IMR-90 (cell line): ENCODE measurements around the gene MTA1. TPM values are rescaled to one million over a fixed set of nuclear protein-coding genes. Genes with fewer than 3 reads are reported as not detected.
A peak's percentile ranks its signal among the peaks of the same experiment; 100 is the strongest.

Source experiments
- ATAC-seq: fragments of 200-7000 bp; cut with Tn5 transposase; 2 replicates; pipeline ENCODE4 v1.9.1; 2020; ENCODE audit warnings: low read depth, mild to moderate bottlenecking, moderate library complexity
- BruUV-seq: library from RNA; stranded (reverse); fragments of 400-500 nt; replicated peaks from 2 replicates; lab custom pipeline; 2021; lab: Mats Ljungman, UMichigan
- CTCF ChIA-PET: fragments of 300-600 bp; formaldehyde crosslinking; extraction: SDS; loops from one replicate; lab custom pipeline; 2021; ENCODE audit warnings: antibody characterized with exemption; lab: Yijun Ruan, JAX
- POLR2A ChIA-PET: fragments of 300-600 bp; sonication (Branson Sonifier 250); formaldehyde crosslinking; loops from one replicate; lab custom pipeline; 2022; ENCODE audit warnings: antibody characterized with exemption; ENCODE audit not compliant: unreplicated experiment; lab: Charles Lee
- DNase-seq: peaks from one replicate; pipeline ENCODE4 v3.0.0; 2013
- H2AFZ ChIP-seq: replicated peaks from 2 replicates; pipeline ENCODE3; 2013; ENCODE audit warnings: low read length, mild to moderate bottlenecking; ENCODE audit not compliant: poor library complexity
- H2AK5ac ChIP-seq: 2 replicates; pipeline ENCODE4 v1.6.1; 2013; ENCODE audit warnings: low read depth, low read length, inconsistent platforms
- H2AK9ac ChIP-seq: replicated peaks from 2 replicates; pipeline ENCODE3; 2013; ENCODE audit warnings: mild to moderate bottlenecking, low read depth, low read length, moderate library complexity; ENCODE audit not compliant: poor library complexity
- H2BK120ac ChIP-seq: 2 replicates; pipeline ENCODE4 v1.6.1; 2013; ENCODE audit warnings: low read depth, low read length, inconsistent platforms
- H2BK15ac ChIP-seq: 3 replicates; pipeline ENCODE4 v1.6.1; 2013; ENCODE audit warnings: low read depth, low read length, inconsistent platforms
- H2BK20ac ChIP-seq: 2 replicates; pipeline ENCODE4 v1.6.1; 2013; ENCODE audit warnings: low read depth, mild to moderate bottlenecking, inconsistent platforms, low read length, moderate library complexity
- H2BK5ac ChIP-seq: 2 replicates; pipeline ENCODE4 v1.6.1; 2013; ENCODE audit warnings: mild to moderate bottlenecking, low read depth, low read length, inconsistent platforms; ENCODE audit not compliant: poor library complexity, severe bottlenecking
- H3K14ac ChIP-seq: replicated peaks from 2 replicates; pipeline ENCODE4 v1.6.1; 2013; ENCODE audit warnings: low read depth, low read length, inconsistent platforms
- H3K18ac ChIP-seq: 2 replicates; pipeline ENCODE4 v1.6.1; 2013; ENCODE audit warnings: low read depth, low read length, control low read depth
- H3K23ac ChIP-seq: 2 replicates; pipeline ENCODE4 v1.6.1; 2013; ENCODE audit warnings: low read depth, low read length, inconsistent platforms
- H3K27ac ChIP-seq: 2 replicates; pipeline ENCODE4 v1.5.1; 2013; ENCODE audit warnings: mild to moderate bottlenecking, control low read depth, low read length; ENCODE audit not compliant: insufficient read depth
- H3K27me3 ChIP-seq: 2 replicates; pipeline ENCODE4 v1.6.1; 2013; ENCODE audit warnings: low read length; ENCODE audit not compliant: control insufficient read depth, insufficient read depth
- H3K36me3 ChIP-seq: 2 replicates; pipeline ENCODE4 v1.6.1; 2013; ENCODE audit warnings: low read length, mixed read lengths; ENCODE audit not compliant: control insufficient read depth, insufficient read depth
- H3K4ac ChIP-seq: 2 replicates; pipeline ENCODE4 v1.6.1; 2013; ENCODE audit warnings: low read depth, low read length, inconsistent platforms
- H3K4me1 ChIP-seq: 2 replicates; pipeline ENCODE4 v1.6.1; 2013; ENCODE audit warnings: low read length, mixed read lengths; ENCODE audit not compliant: control insufficient read depth, insufficient read depth
- H3K4me2 ChIP-seq: 2 replicates; pipeline ENCODE4 v1.6.1; 2013; ENCODE audit warnings: low read depth, mild to moderate bottlenecking, control low read depth, low read length, moderate library complexity
- H3K4me3 ChIP-seq: 2 replicates; pipeline ENCODE4 v1.5.1; 2013; ENCODE audit warnings: low read depth, mild to moderate bottlenecking, control low read depth, low read length, moderate library complexity; ENCODE audit not compliant: insufficient read depth
- H3K56ac ChIP-seq: 2 replicates; pipeline ENCODE4 v1.6.1; 2013; ENCODE audit warnings: low read length, inconsistent platforms; ENCODE audit not compliant: insufficient read depth; ENCODE audit errors: extremely low read depth
- H3K79me1 ChIP-seq, 2 experiments: 2 replicates each; pipeline ENCODE4 v1.6.1; 2013; ENCODE audit warnings: low read length in 2 of 2, inconsistent platforms in 1 of 2, low read depth in 1 of 2
- H3K9ac ChIP-seq: 2 replicates; pipeline ENCODE4 v1.6.1; 2013; ENCODE audit warnings: low read depth, low read length, control low read depth
- H3K9me1 ChIP-seq: 2 replicates; pipeline ENCODE4 v1.6.1; 2013; ENCODE audit warnings: low read length, inconsistent platforms; ENCODE audit not compliant: insufficient read depth
- H3K9me3 ChIP-seq: 2 replicates; pipeline ENCODE4 v1.6.1; 2013; ENCODE audit warnings: low read length; ENCODE audit not compliant: control insufficient read depth, insufficient read depth
- H4K20me1 ChIP-seq: 2 replicates; pipeline ENCODE4 v1.6.1; 2013; ENCODE audit warnings: low read length, inconsistent platforms; ENCODE audit not compliant: insufficient read depth
- H4K5ac ChIP-seq: 2 replicates; pipeline ENCODE4 v1.6.1; 2013; ENCODE audit warnings: mild to moderate bottlenecking, low read depth, low read length, control low read depth
- H4K8ac ChIP-seq, 2 experiments: 2 replicates each; pipeline ENCODE4 v1.6.1; 2013; ENCODE audit warnings: low read depth in 2 of 2, low read length in 2 of 2, control low read depth in 1 of 2, inconsistent platforms in 1 of 2
- H4K91ac ChIP-seq: 2 replicates; pipeline ENCODE4 v1.6.1; 2013; ENCODE audit warnings: low read depth, low read length, inconsistent platforms; ENCODE audit not compliant: insufficient read depth
- BHLHE40 ChIP-seq: fragments of 150-350 bp; IDR thresholded peaks from 2 replicates; pipeline ENCODE4 v1.6.1; 2016; ENCODE audit warnings: mild to moderate bottlenecking, low read depth, low read length
- CEBPB ChIP-seq: IDR thresholded peaks from 2 replicates; pipeline ENCODE4 v1.6.1; 2012; ENCODE audit warnings: low read depth, low read length, improper control_type of control experiment
- FOS ChIP-seq: fragments of 150-350 bp; IDR thresholded peaks from 2 replicates; pipeline ENCODE4 v1.6.1; 2016; ENCODE audit warnings: low read depth, low read length
- MAFK ChIP-seq: IDR thresholded peaks from 2 replicates; pipeline ENCODE4 v1.6.1; 2012; ENCODE audit warnings: low read depth, low read length, improper control_type of control experiment
- MAZ ChIP-seq: IDR thresholded peaks from 2 replicates; pipeline ENCODE4 v1.6.1; 2012; ENCODE audit warnings: low read depth, mild to moderate bottlenecking, low read length, improper control_type of control experiment, moderate library complexity, borderline replicate concordance
- MXI1 ChIP-seq: IDR thresholded peaks from 2 replicates; pipeline ENCODE4 v1.6.1; 2012; ENCODE audit warnings: low read depth, mild to moderate bottlenecking, low read length, moderate library complexity, borderline replicate concordance
- NFE2L2 ChIP-seq: fragments of 150-350 bp; IDR thresholded peaks from 2 replicates; pipeline ENCODE4 v1.6.1; 2016; ENCODE audit warnings: low read depth, mild to moderate bottlenecking, low read length
- POLR2A ChIP-seq: IDR thresholded peaks from 2 replicates; pipeline ENCODE4 v1.6.1; 2012; ENCODE audit warnings: mild to moderate bottlenecking, low read depth, low read length
- RAD21 ChIP-seq: IDR thresholded peaks from 2 replicates; pipeline ENCODE4 v1.6.1; 2012; ENCODE audit warnings: low read length, improper control_type of control experiment
- RCOR1 ChIP-seq: IDR thresholded peaks from 2 replicates; pipeline ENCODE4 v1.6.1; 2012; ENCODE audit warnings: mild to moderate bottlenecking, low read length, improper control_type of control experiment; ENCODE audit not compliant: insufficient replicate concordance
- RFX5 ChIP-seq: IDR thresholded peaks from 2 replicates; pipeline ENCODE4 v1.8.0; 2012; ENCODE audit warnings: low read depth, mild to moderate bottlenecking, low read length, moderate library complexity
- SMC3 ChIP-seq: fragments of 150-350 bp; IDR thresholded peaks from 2 replicates; pipeline ENCODE4 v1.6.1; 2016; ENCODE audit warnings: low read depth, mild to moderate bottlenecking, antibody characterized with exemption, low read length, moderate library complexity
- WGBS, 2 experiments: methylation state at CpG; one replicate each; pipeline versions ENCODE4 v1.1.5 to v1.1.7; 2013; ENCODE audit warnings: missing lambda C conversion rate in 2 of 2; ENCODE audit not compliant: insufficient read length in 1 of 2; ENCODE audit errors: extremely low coverage in 2 of 2; 5-methylcytosine and 5-hydroxymethylcytosine counted together
- dilution Hi-C: fragments of 300-500 bp; cut with HindIII; formaldehyde crosslinking; loops from one replicate; pipeline ENCODE4 v1.14.3; 2018; ENCODE audit warnings: low sequenced_read_pairs; ENCODE audit not compliant: unreplicated experiment
- in situ Hi-C: fragments of 300-500 bp; cut with MboI; formaldehyde crosslinking; loops from 3 replicates; pipeline ENCODE4 v1.14.3; 2019; ENCODE audit warnings: low sequenced_read_pairs, inconsistent platforms, mixed read lengths
- intact Hi-C: fragments of 100-400 bp; cut with micrococcal nuclease; formaldehyde crosslinking; loops from 2 replicates; pipeline ENCODE4 v1.10.0; 2022
- polyA plus RNA-seq, 3 experiments: library from polyadenylated mRNA; depleted of rRNA; stranded (reverse); fragments of >200 nt; gene quantifications; 2 replicates each; pipeline ENCODE4 v1.2.3, GENCODE V29; 2012; ENCODE audit warnings: low replicate concordance in 1 of 3
- total RNA-seq: library from RNA; depleted of rRNA; stranded (reverse); fragments of >200 nt; gene quantifications from 2 replicates; pipeline ENCODE4 v1.2.3, GENCODE V29; 2012
- TF ChIP-seq, protein P1 (sequence below): fragments of 150-350 bp; IDR thresholded peaks from 2 replicates; pipeline ENCODE4 v1.6.1; 2017; ENCODE audit warnings: mild to moderate bottlenecking, antibody characterized with exemption, low read length, low read depth
- TF ChIP-seq, protein P2 (sequence below): conservative IDR thresholded peaks from 2 replicates; pipeline ENCODE4 v1.5.1; 2012; ENCODE audit warnings: mild to moderate bottlenecking, low read depth, low read length, improper control_type of control experiment
- TF ChIP-seq, protein P3 (sequence below): fragments of 150-350 bp; IDR thresholded peaks from 2 replicates; pipeline ENCODE4 v1.6.1; 2016; ENCODE audit warnings: low read depth, mild to moderate bottlenecking, low read length, moderate library complexity, borderline replicate concordance

Gene MTA1
- total and polyA plus RNA-seq, 2 of the 4 experiments (the other 2 are of a cell fraction) = 21.5 to 61.6 TPM

DNA sequence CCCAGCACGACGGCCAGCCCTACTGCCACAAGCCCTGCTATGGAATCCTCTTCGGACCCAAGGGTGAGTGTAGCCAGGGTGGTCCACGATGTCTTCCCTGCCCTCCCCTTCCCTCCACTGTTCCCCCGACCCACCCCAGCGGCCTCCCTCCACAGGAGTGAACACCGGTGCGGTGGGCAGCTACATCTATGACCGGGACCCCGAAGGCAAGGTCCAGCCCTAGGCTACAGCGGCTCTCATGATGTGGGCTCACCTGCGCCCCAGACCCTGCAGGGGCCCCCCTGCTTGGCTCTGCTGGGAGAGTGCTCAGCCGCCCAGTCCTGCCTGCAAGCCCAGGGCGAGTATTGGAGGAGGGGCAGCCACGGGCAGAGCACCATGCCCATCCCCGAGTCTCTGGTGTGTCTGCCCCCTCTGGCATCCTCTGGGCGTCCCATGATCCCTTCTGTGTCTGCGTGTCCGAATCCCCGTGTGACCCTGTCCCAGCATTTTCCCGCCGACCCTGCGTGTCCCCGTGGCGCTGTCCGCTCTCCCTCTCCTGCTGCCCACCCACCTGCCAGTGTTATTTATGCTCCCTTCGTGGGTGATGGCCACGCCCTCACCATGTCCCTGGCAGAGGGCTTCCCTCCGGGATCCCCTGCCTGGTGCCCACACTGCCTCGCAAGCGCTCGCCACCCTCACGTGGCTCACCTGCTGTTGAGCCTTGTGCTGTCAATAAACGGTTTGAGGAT is 60.0 kb downstream of the MTA1 start:
- H3K56ac ChIP-seq = no peak overlapping the region
- H4K8ac ChIP-seq = no peak overlapping the region
- H3K9me1 ChIP-seq = peaks cover 6% of the 10 kb centered on the region
- H2AFZ ChIP-seq = peak overlapping the region; percentile 11
- H3K18ac ChIP-seq = no peak overlapping the region
- no peak overlapping the region for H4K91ac ChIP-seq
- H3K4me1 ChIP-seq = peaks cover 29% of the 10 kb centered on the region
- no peak overlapping the region for H3K27ac ChIP-seq
- in situ Hi-C loops = no loop called here
- ATAC-seq (no peak), DNase-seq (no peak)
- no peak overlapping the region for H2BK5ac ChIP-seq
- no peak overlapping the region for H3K9ac ChIP-seq
- dilution Hi-C loops = no loop called here
- H3K4me2 ChIP-seq = no peak overlapping the region
- no peak overlapping the region for H3K4me3 ChIP-seq
- intact Hi-C loops = loop anchor here (2.0 kb wide), 1 partner anchor 49 kb away; no protein-coding TSS in a partner anchor
- 83% methylated on average over 22 of the region's 34 CpGs; no CpG with 5 or more reads in 1 of the 2 experiments for whole genome bisulfite sequencing, 2 experiments
- no peaks in the 10 kb centered on the region for H3K27me3 ChIP-seq
- no peak overlapping the region for H2BK120ac ChIP-seq
- no peak overlapping the region for H2AK5ac ChIP-seq
- H2AK9ac ChIP-seq = peak overlapping the region; percentile 28
- H3K14ac ChIP-seq = no peak overlapping the region
- peaks cover 0 to 23% of the 10 kb centered on the region in 2 experiments; a peak in 1 of 4 replicates for H3K79me1 ChIP-seq
- no peaks in the 10 kb centered on the region; the same call in 1 of the 2 replicates for H4K20me1 ChIP-seq
- no peak overlapping the region for H3K4ac ChIP-seq
- no peak overlapping the region for H2BK20ac ChIP-seq
- CTCF ChIA-PET = no interaction called here
- H3K9me3 ChIP-seq = no peaks in the 10 kb centered on the region
- H4K5ac ChIP-seq = no peak overlapping the region
- no peak overlapping the region for H3K23ac ChIP-seq
- POLR2A ChIA-PET = no interaction called here
- H3K36me3 ChIP-seq = no peaks in the 10 kb centered on the region
- no peak overlapping the region for H2BK15ac ChIP-seq
- no TSS peak for BruUV-seq
- no peak for TF ChIP-seq RFX5
- TF ChIP-seq BHLHE40 = no peak
- no peak for TF ChIP-seq POLR2A
- TF ChIP-seq, protein P1, sequence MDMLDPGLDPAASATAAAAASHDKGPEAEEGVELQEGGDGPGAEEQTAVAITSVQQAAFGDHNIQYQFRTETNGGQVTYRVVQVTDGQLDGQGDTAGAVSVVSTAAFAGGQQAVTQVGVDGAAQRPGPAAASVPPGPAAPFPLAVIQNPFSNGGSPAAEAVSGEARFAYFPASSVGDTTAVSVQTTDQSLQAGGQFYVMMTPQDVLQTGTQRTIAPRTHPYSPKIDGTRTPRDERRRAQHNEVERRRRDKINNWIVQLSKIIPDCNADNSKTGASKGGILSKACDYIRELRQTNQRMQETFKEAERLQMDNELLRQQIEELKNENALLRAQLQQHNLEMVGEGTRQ = no peak
- TF ChIP-seq FOS = no peak
- TF ChIP-seq MXI1 = no peak
- no peak for TF ChIP-seq SMC3
- TF ChIP-seq MAZ = no peak
- TF ChIP-seq MAFK = no peak
- TF ChIP-seq CEBPB = no peak
- no peak for TF ChIP-seq RCOR1
- no peak for TF ChIP-seq NFE2L2
- TF ChIP-seq, protein P2, sequence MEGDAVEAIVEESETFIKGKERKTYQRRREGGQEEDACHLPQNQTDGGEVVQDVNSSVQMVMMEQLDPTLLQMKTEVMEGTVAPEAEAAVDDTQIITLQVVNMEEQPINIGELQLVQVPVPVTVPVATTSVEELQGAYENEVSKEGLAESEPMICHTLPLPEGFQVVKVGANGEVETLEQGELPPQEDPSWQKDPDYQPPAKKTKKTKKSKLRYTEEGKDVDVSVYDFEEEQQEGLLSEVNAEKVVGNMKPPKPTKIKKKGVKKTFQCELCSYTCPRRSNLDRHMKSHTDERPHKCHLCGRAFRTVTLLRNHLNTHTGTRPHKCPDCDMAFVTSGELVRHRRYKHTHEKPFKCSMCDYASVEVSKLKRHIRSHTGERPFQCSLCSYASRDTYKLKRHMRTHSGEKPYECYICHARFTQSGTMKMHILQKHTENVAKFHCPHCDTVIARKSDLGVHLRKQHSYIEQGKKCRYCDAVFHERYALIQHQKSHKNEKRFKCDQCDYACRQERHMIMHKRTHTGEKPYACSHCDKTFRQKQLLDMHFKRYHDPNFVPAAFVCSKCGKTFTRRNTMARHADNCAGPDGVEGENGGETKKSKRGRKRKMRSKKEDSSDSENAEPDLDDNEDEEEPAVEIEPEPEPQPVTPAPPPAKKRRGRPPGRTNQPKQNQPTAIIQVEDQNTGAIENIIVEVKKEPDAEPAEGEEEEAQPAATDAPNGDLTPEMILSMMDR = no peak
- TF ChIP-seq RAD21 = no peak
- TF ChIP-seq, protein P3, sequence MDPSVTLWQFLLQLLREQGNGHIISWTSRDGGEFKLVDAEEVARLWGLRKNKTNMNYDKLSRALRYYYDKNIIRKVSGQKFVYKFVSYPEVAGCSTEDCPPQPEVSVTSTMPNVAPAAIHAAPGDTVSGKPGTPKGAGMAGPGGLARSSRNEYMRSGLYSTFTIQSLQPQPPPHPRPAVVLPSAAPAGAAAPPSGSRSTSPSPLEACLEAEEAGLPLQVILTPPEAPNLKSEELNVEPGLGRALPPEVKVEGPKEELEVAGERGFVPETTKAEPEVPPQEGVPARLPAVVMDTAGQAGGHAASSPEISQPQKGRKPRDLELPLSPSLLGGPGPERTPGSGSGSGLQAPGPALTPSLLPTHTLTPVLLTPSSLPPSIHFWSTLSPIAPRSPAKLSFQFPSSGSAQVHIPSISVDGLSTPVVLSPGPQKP = no peak
